HFFc6 (cell line): ENCODE data around the gene SORCS3. TPM values are rescaled to one million over a fixed set of nuclear protein-coding genes. Genes with fewer than 3 reads are reported as not detected.

ENCODE experiments used
- DNase-seq: peaks from one replicate; pipeline ENCODE4 v3.0.0-alpha.2; 2018
- H3K27ac Mint-ChIP-seq: 2 replicates; pipeline ENCODE4 v1.8.0; 2020; ENCODE audit warnings: mild to moderate bottlenecking, mixed read lengths
- H3K27me3 Mint-ChIP-seq: 2 replicates; pipeline ENCODE4 v1.8.0; 2021; ENCODE audit warnings: mild to moderate bottlenecking, moderate library complexity, mixed read lengths; ENCODE audit not compliant: insufficient read depth
- H3K36me3 Mint-ChIP-seq: 2 replicates; pipeline ENCODE4 v1.8.0; 2021; ENCODE audit warnings: low read depth, mixed read lengths
- H3K4me1 Mint-ChIP-seq: 2 replicates; pipeline ENCODE4 v1.8.0; 2020; ENCODE audit warnings: low read depth, mixed read lengths
- H3K4me3 Mint-ChIP-seq: 2 replicates; pipeline ENCODE4 v1.8.0; 2020; ENCODE audit warnings: mild to moderate bottlenecking, moderate library complexity, mixed read lengths
- H3K9me3 Mint-ChIP-seq: 2 replicates; pipeline ENCODE4 v1.8.0; 2020; ENCODE audit warnings: mild to moderate bottlenecking, mixed read lengths
- CTCF ChIP-seq: fragments of 200-600 bp; sonication (generic); IDR thresholded peaks from 2 replicates; pipeline ENCODE4 v1.5.0; 2021; ENCODE audit warnings: antibody characterized with exemption, mild to moderate bottlenecking
- total RNA-seq, 6 experiments: library from RNA; stranded (reverse); fragmentation: NEBNext Ultra II Directional; extraction: Animal tissue kit (Norgen Biotek cat#: 25700); gene quantifications; 2 replicates in 1 of 6; 3 replicates in 5 of 6; pipeline ENCODE4 v1.2.3, GENCODE V29; 2021

The SORCS3 gene
- total RNA-seq, 6 experiments from 2014 or later, result not detected

DNA sequence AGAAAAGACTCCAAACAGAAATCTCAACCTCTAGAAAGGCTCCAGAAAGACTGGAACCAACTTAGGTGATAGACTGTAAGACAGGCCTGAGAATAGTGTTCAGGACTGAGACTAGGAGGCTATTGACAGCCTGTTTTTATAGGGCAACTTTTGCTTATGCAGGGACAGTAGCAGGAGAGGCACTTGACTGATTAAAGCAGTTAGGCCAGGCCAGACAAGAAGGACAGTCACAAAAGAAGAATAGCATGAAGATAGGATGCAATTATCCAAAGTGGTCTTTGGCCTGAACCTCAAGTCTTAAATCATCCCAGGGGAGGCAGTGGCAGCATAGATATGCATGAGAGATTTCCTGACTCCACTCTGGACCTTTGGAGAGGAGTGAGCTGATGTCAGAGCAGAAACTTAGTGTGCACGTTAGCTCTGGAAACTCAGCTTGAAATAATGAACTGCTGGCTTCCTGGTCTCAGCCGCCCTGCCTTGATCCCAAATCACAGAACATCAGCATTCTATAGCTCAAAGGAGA, 290.6 kb downstream of the SORCS3 start:
- Mint-ChIP-seq H3K9me3 (peaks cover 48% of the 10 kb centered on the region), H3K27ac (no peak overlapping the region), H3K36me3 (no peaks in the 10 kb centered on the region; the same call in 1 of the 2 replicates), H3K4me3 (no peak overlapping the region), H3K27me3 (no peaks in the 10 kb centered on the region), H3K4me1 (no peaks in the 10 kb centered on the region)
- TF ChIP-seq CTCF, result no peak
- DNase-seq, result no peak

DNA sequence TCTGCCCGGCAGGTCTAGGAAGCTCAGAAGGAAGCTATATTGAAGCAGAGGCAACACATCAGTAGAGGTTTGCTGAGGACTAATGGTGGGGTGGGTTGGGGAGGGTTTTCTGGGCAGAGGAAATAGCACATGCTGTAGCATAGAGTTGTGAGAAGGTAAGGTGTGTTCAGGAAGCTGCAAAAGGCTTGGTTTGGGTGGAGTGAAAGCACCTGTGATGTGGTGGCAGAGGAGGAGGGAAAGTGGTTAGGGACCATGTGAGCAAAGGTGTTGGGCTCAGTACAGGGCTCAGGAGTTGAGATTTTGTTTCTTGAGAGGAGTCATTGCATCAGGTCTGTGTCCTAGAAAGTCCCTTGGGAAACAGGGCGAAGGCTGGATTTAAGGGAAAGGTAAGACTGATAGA, 294.6 kb downstream of the SORCS3 start:
- Mint-ChIP-seq H3K9me3 (peaks cover 20% of the 10 kb centered on the region), H3K27me3 (no peaks in the 10 kb centered on the region), H3K4me1 (peaks cover 12% of the 10 kb centered on the region; the same call in 1 of the 2 replicates), H3K27ac (no peak overlapping the region), H3K36me3 (no peaks in the 10 kb centered on the region; the same call in 1 of the 2 replicates), H3K4me3 (no peak overlapping the region)
- TF ChIP-seq CTCF, result no peak
- DNase-seq, result no peak

- DNase-seq, result peak; percentile 36
- Mint-ChIP-seq H3K4me3 (no peak overlapping the region), H3K36me3 (no peaks in the 10 kb centered on the region; the same call in 1 of the 2 replicates), H3K27me3 (no peaks in the 10 kb centered on the region), H3K27ac (no peak overlapping the region), H3K4me1 (peaks cover 12% of the 10 kb centered on the region; the same call in 1 of the 2 replicates), H3K9me3 (peaks cover 15% of the 10 kb centered on the region)
- no peak for TF ChIP-seq CTCF
These were observed 296.5 kb downstream of the SORCS3 start for GRCh38 chr10:104937567-104937966.

DNA sequence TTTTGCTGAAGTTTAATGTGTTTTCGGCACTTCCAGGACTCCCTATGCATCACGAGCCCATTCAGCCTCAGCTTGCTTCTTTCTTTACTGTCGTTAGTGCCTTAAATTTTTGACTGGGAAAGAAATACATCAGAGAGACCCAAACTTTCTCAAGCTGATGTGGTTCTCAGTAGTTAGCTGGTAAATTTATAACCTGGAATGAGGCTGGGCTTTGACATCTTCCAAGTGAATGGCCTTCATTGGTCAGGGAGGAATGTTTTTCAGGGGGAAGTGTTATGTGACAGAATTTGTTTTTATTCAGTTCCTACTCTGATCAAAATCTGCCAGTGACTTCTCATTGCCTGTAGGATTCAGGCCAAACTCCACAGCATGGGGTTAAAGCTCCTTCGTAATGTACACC, 296.9 kb downstream of the SORCS3 start:
- no peak for TF ChIP-seq CTCF
- peaks cover 15% of the 10 kb centered on the region for H3K9me3 Mint-ChIP-seq
- H3K27me3 Mint-ChIP-seq, result no peaks in the 10 kb centered on the region
- H3K36me3 Mint-ChIP-seq, result no peaks in the 10 kb centered on the region; the same call in 1 of the 2 replicates
- DNase-seq, result no peak
- H3K27ac Mint-ChIP-seq, result no peak overlapping the region
- H3K4me1 Mint-ChIP-seq, result peaks cover 12% of the 10 kb centered on the region; the same call in 1 of the 2 replicates
- H3K4me3 Mint-ChIP-seq, result no peak overlapping the region

GRCh38 chr10:104941662-104942061, 300.6 kb downstream of the SORCS3 start:
- H3K9me3 Mint-ChIP-seq, result peaks cover 24% of the 10 kb centered on the region
- H3K4me3 Mint-ChIP-seq, result no peak overlapping the region
- H3K4me1 Mint-ChIP-seq, result peaks cover 12% of the 10 kb centered on the region; the same call in 1 of the 2 replicates
- DNase-seq, result no peak
- no peaks in the 10 kb centered on the region for H3K27me3 Mint-ChIP-seq
- no peaks in the 10 kb centered on the region for H3K36me3 Mint-ChIP-seq
- no peak overlapping the region for H3K27ac Mint-ChIP-seq
- TF ChIP-seq CTCF, result no peak

DNA sequence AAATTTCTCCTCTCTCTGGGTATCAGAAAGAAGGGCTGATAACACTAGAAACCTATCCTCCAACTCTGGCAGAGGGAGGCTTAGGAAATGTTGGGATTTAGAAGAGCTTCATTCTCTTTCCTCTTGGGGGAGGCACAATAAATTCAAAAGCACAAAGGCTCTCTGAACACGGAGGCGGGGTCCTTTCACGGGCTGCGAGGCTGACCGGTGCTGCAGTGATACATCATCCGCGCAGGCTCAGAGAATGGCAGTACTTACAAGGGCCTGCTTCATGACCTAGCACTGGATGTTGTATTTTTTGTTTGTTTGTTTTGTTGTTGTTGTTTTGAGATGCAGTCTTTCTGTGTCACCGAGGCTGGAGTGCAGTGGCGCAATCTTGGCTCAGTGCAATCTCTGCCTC, 306.2 kb downstream of the SORCS3 start:
- H3K9me3 Mint-ChIP-seq, result peaks cover 35% of the 10 kb centered on the region
- no peaks in the 10 kb centered on the region for H3K27me3 Mint-ChIP-seq
- H3K4me3 Mint-ChIP-seq, result no peak overlapping the region
- H3K36me3 Mint-ChIP-seq, result no peaks in the 10 kb centered on the region
- no peak for DNase-seq
- no peak overlapping the region for H3K27ac Mint-ChIP-seq
- H3K4me1 Mint-ChIP-seq, result no peaks in the 10 kb centered on the region
- no peak for TF ChIP-seq CTCF
